PFSK-1 (cell line): Measurements from ENCODE around the gene PRAME.

ENCODE experiments used
- POLR2AphosphoS5 ChIP-seq: IDR thresholded peaks from 2 replicates; pipeline ENCODE4 v1.6.1; 2012; ENCODE audit warnings: low read depth, mild to moderate bottlenecking, control low read depth, low read length, moderate library complexity
- REST ChIP-seq, 2 experiments: IDR thresholded peaks; 2 replicates each; pipeline versions ENCODE4 v1.6.1 to v1.8.0; 2011 to 2012; ENCODE audit warnings: low read depth in 2 of 2, low read length in 2 of 2, control low read depth in 1 of 2, inconsistent platforms in 1 of 2, mild to moderate bottlenecking in 1 of 2, moderate library complexity in 1 of 2; ENCODE audit not compliant: insufficient read depth in 1 of 2
- SIN3A ChIP-seq: IDR thresholded peaks from 2 replicates; pipeline ENCODE4 v1.6.1; 2012; ENCODE audit warnings: mild to moderate bottlenecking, low read length, moderate library complexity, borderline replicate concordance; ENCODE audit not compliant: insufficient read depth
- TAF1 ChIP-seq: IDR thresholded peaks from 2 replicates; pipeline ENCODE4 v1.6.1; 2012; ENCODE audit warnings: low read length, control low read depth, borderline replicate concordance; ENCODE audit not compliant: insufficient read depth

GRCh38 chr22:22558972-22559603, at the start of gene PRAME:
- TF ChIP-seq TAF1 = no peak
- TF ChIP-seq SIN3A = no peak
- no peak for TF ChIP-seq REST (IDR thresholded peaks at IDR 0.05; ENCODE audit: insufficient read depth in 1 of 2, low read depth in 2 of 2, low read length in 2 of 2)
- no peak for TF ChIP-seq POLR2AphosphoS5
